Measurements from ENCODE around the gene ZPR1. TPM values are rescaled to one million over a fixed set of nuclear protein-coding genes. Genes with fewer than 3 reads are reported as not detected.

Gene ZPR1
- total RNA-seq, 1 experiment from 2014 or later = 44.7 TPM

Other genes with a start within 250 kb of the ZPR1 start
- gene BUD13, start 15.0 kb downstream of the ZPR1 start, total RNA-seq (2014; rRNA removed; shearing (Covaris generic)) = 13.8 and 17.1 TPM in 2 replicates
- not detected in 2 replicates for gene APOA5, start 3.9 kb upstream of the ZPR1 start, total RNA-seq (2014; rRNA removed; shearing (Covaris generic))
- gene APOA4, start 35.3 kb upstream of the ZPR1 start, total RNA-seq (2014; rRNA removed; shearing (Covaris generic)) = not detected in 2 replicates
- not detected in 2 replicates for gene APOC3, start 41.9 kb upstream of the ZPR1 start, total RNA-seq (2014; rRNA removed; shearing (Covaris generic))
- not detected in 2 replicates for gene APOA1, start 49.6 kb upstream of the ZPR1 start, total RNA-seq (2014; rRNA removed; shearing (Covaris generic))

All from A172 (cell line).